GM12878 (cell line): Measurements from ENCODE around the gene CHPF2.

Experiments used
- CTCF ChIP-seq, 3 experiments: IDR thresholded peaks in 2 of 3; conservative IDR thresholded peaks in 1 of 3; 2 replicates each; pipeline ENCODE4 v1.5.1; 2011; ENCODE audit warnings: low read depth in 3 of 3, low read length in 3 of 3, mild to moderate bottlenecking in 3 of 3, control low read depth in 2 of 3, moderate library complexity in 2 of 3, inconsistent platforms in 1 of 3, mixed read lengths in 1 of 3; ENCODE audit not compliant: control insufficient read depth in 2 of 3, insufficient read depth in 1 of 3; ENCODE audit errors: extremely low read depth in 1 of 3
- FOXM1 ChIP-seq: IDR thresholded peaks from 2 replicates; pipeline ENCODE4 v1.6.1; 2012; ENCODE audit warnings: low read depth, mild to moderate bottlenecking, inconsistent platforms, low read length, moderate library complexity
- PBX3 ChIP-seq: IDR thresholded peaks from 2 replicates; pipeline ENCODE4 v1.6.1; 2011; ENCODE audit warnings: mild to moderate bottlenecking, low read depth, low read length, moderate library complexity; ENCODE audit not compliant: insufficient replicate concordance
- POLR2AphosphoS5 ChIP-seq: IDR thresholded peaks from 2 replicates; pipeline ENCODE4 v1.6.1; 2011; ENCODE audit warnings: mild to moderate bottlenecking, low read length, inconsistent platforms
- USF2 ChIP-seq: IDR thresholded peaks from 2 replicates; pipeline ENCODE4 v1.6.1; 2011; ENCODE audit warnings: low read depth, low read length, improper control_type of control experiment, borderline replicate concordance
- ZBTB11 ChIP-seq: fragments of 450-650 bp; formaldehyde crosslinking; IDR thresholded peaks from 2 replicates; pipeline ENCODE4 v1.5.0; 2022; ENCODE audit warnings: mild to moderate bottlenecking, missing genetic modification characterization

GRCh38 chr7:151250181-151251132 lies 18.2 kb downstream of the CHPF2 start:
- TF ChIP-seq FOXM1 (no peak), ZBTB11 (CRISPR knock-in tag) (no peak), POLR2AphosphoS5 (no peak), CTCF (IDR thresholded peaks at IDR 0.05 in 2 of 3, conservative IDR thresholded peaks at IDR 0.05 in 1 of 3; ENCODE audit: control insufficient read depth in 2 of 3, extremely low read depth in 1 of 3, insufficient read depth in 1 of 3, low read depth in 3 of 3, low read length in 3 of 3) (no peak), PBX3 (no peak), USF2 (no peak)
